ENCODE data around the gene IL17B. TPM values are rescaled to one million over a fixed set of nuclear protein-coding genes. Genes with fewer than 3 reads are reported as not detected.

Gene IL17B
- polyA plus RNA-seq, 1 donor (not counting 4 experiments of a cell fraction or from before 2014, with no cell fraction given): not detected

- no peak overlapping the region for H3K4me3 ChIP-seq (ENCODE audit: control insufficient read depth in 2 of 3, extremely low read depth in 1 of 3, insufficient read depth in 2 of 3, low read depth in 1 of 3, low read length in 3 of 3)
- dilution Hi-C loops (cut with MboI; ENCODE audit: extremely low pct_ligation_motif_present, low sequenced_read_pairs): no loop called here
- H3K36me3 ChIP-seq (ENCODE audit: control insufficient read depth in 2 of 2, extremely low read depth in 1 of 2, insufficient read depth in 2 of 2, low read length in 2 of 2): no peaks in the 10 kb centered on the region
- H2AFZ ChIP-seq (ENCODE audit: control insufficient read depth, low read length): no peak overlapping the region
- no peaks in the 10 kb centered on the region for H3K79me2 ChIP-seq (ENCODE audit: control insufficient read depth, insufficient read depth, low read length)
- FAIRE-seq (no peak), DNase-seq (ENCODE audit: low read depth, low spot score) (no peak)
- H3K4me1 ChIP-seq (ENCODE audit: control insufficient read depth, extremely low read depth, insufficient read depth, low read length): no peaks in the 10 kb centered on the region
- H4K20me1 ChIP-seq (ENCODE audit: control insufficient read depth, extremely low read depth, insufficient read depth, low read length): no peaks in the 10 kb centered on the region
- no peak overlapping the region for H3K27ac ChIP-seq (ENCODE audit: control insufficient read depth, insufficient read depth, low read length)
- TF ChIP-seq CTCF (optimal IDR thresholded peaks at IDR 0.05 in 1 of 3, IDR thresholded peaks at IDR 0.05 in 1 of 3, conservative IDR thresholded peaks at IDR 0.05 in 1 of 3; ENCODE audit: extremely low read depth in 1 of 3, insufficient read depth in 2 of 3, low read length in 3 of 3): no peak
- TF ChIP-seq EZH2 (IDR thresholded peaks at IDR 0.05; ENCODE audit: low read length): no peak
- H3K9me3 ChIP-seq (ENCODE audit: control insufficient read depth, low read depth, low read length): no peaks in the 10 kb centered on the region
- no peaks in the 10 kb centered on the region for H3K9me1 ChIP-seq (ENCODE audit: control insufficient read depth, extremely low read depth, insufficient read depth, low read length)
- H3K9ac ChIP-seq (ENCODE audit: control insufficient read depth, extremely low read depth, insufficient read depth, low read length): no peak overlapping the region
- H3K4me2 ChIP-seq (ENCODE audit: control insufficient read depth, extremely low read depth, insufficient read depth, low read depth, low read length): no peak overlapping the region
- H3K27me3 ChIP-seq (ENCODE audit: control insufficient read depth, extremely low read depth, insufficient read depth, low read length): peaks cover 3% of the 10 kb centered on the region
Observed at GRCh38 chr5:149416987-149417710, 38.1 kb upstream of the IL17B start.

- no peaks in the 10 kb centered on the region for H3K36me3 ChIP-seq (ENCODE audit: control insufficient read depth in 2 of 2, extremely low read depth in 1 of 2, insufficient read depth in 2 of 2, low read length in 2 of 2)
- no peak for DNase-seq (ENCODE audit: low read depth, low spot score)
- H3K79me2 ChIP-seq (ENCODE audit: control insufficient read depth, insufficient read depth, low read length): no peaks in the 10 kb centered on the region
- dilution Hi-C loops (cut with MboI; ENCODE audit: extremely low pct_ligation_motif_present, low sequenced_read_pairs): no loop called here
- H3K9me1 ChIP-seq (ENCODE audit: control insufficient read depth, extremely low read depth, insufficient read depth, low read length): no peaks in the 10 kb centered on the region
- no peaks in the 10 kb centered on the region for H3K9me3 ChIP-seq (ENCODE audit: control insufficient read depth, low read depth, low read length)
- no peak overlapping the region for H3K27ac ChIP-seq (ENCODE audit: control insufficient read depth, insufficient read depth, low read length)
- TF ChIP-seq EZH2 (IDR thresholded peaks at IDR 0.05; ENCODE audit: low read length): no peak
- TF ChIP-seq CTCF (optimal IDR thresholded peaks at IDR 0.05 in 1 of 3, IDR thresholded peaks at IDR 0.05 in 1 of 3, conservative IDR thresholded peaks at IDR 0.05 in 1 of 3; ENCODE audit: extremely low read depth in 1 of 3, insufficient read depth in 2 of 3, low read length in 3 of 3): no peak
- no peak overlapping the region for H2AFZ ChIP-seq (ENCODE audit: control insufficient read depth, low read length)
- no peak overlapping the region for H3K4me3 ChIP-seq (ENCODE audit: control insufficient read depth in 2 of 3, extremely low read depth in 1 of 3, insufficient read depth in 2 of 3, low read depth in 1 of 3, low read length in 3 of 3)
- H4K20me1 ChIP-seq (ENCODE audit: control insufficient read depth, extremely low read depth, insufficient read depth, low read length): no peaks in the 10 kb centered on the region
- peaks cover 3% of the 10 kb centered on the region for H3K27me3 ChIP-seq (ENCODE audit: control insufficient read depth, extremely low read depth, insufficient read depth, low read length)
- FAIRE-seq: no peak
- no peaks in the 10 kb centered on the region for H3K4me1 ChIP-seq (ENCODE audit: control insufficient read depth, extremely low read depth, insufficient read depth, low read length)
- H3K9ac ChIP-seq (ENCODE audit: control insufficient read depth, extremely low read depth, insufficient read depth, low read length): no peak overlapping the region
- H3K4me2 ChIP-seq (ENCODE audit: control insufficient read depth, extremely low read depth, insufficient read depth, low read depth, low read length): no peak overlapping the region
Observed at GRCh38 chr5:149415066-149415967, 36.2 kb upstream of the IL17B start.

Data from keratinocyte (primary cell).